H1 (cell line): ENCODE results near the gene ABL1.

ENCODE experiments used
- ASH2L ChIP-seq: fragments of 200-600, 300-600 bp; sonication (generic); IDR thresholded peaks from one replicate; pipeline ENCODE4 v1.7.1; 2017; ENCODE audit warnings: low read length
- BRCA1 ChIP-seq: IDR thresholded peaks from 2 replicates; pipeline ENCODE4 v1.6.1; 2012; ENCODE audit warnings: low read depth, low read length, improper control_type of control experiment
- CEBPB ChIP-seq: IDR thresholded peaks from 2 replicates; pipeline ENCODE4 v1.6.1; 2012; ENCODE audit warnings: low read depth, low read length
- EP300 ChIP-seq, 2 experiments: IDR thresholded peaks; 1 replicate in 1 of 2; 2 replicates in 1 of 2; pipeline ENCODE4 v1.6.1; 2011 to 2012; ENCODE audit warnings: low read depth in 2 of 2, low read length in 2 of 2, mild to moderate bottlenecking in 2 of 2, borderline replicate concordance in 1 of 2, inconsistent platforms in 1 of 2, moderate library complexity in 1 of 2
- EZH2 ChIP-seq: fragments of 200-600 bp; sonication (generic); IDR thresholded peaks from 2 replicates; pipeline ENCODE4 v1.7.1; 2012; ENCODE audit warnings: low read depth, mild to moderate bottlenecking, moderate library complexity, low read length, inconsistent platforms; ENCODE audit not compliant: severe bottlenecking
- TAF1 ChIP-seq: IDR thresholded peaks from 2 replicates; pipeline ENCODE4 v1.6.1; 2011; ENCODE audit warnings: mild to moderate bottlenecking, low read depth, low read length
- ZNF274 ChIP-seq: IDR thresholded peaks from 2 replicates; pipeline ENCODE4 v1.7.0; 2012; ENCODE audit warnings: low read length, borderline replicate concordance; ENCODE audit errors: extremely low read depth
- TF ChIP-seq, protein P1 (sequence below), 3 experiments: IDR thresholded peaks; 1 replicate in 2 of 3; 2 replicates in 1 of 3; pipeline versions ENCODE4 v1.5.1 to v1.6.1; 2011; ENCODE audit warnings: low read length in 3 of 3, mild to moderate bottlenecking in 3 of 3, inconsistent platforms in 2 of 3, low read depth in 1 of 3, moderate library complexity in 1 of 3; ENCODE audit not compliant: insufficient read depth in 1 of 3; ENCODE audit errors: control extremely low read depth in 1 of 3
- TF ChIP-seq, protein P2 (sequence below): IDR thresholded peaks from 2 replicates; pipeline ENCODE4 v1.6.1; 2012; ENCODE audit warnings: low read length, inconsistent platforms

DNA sequence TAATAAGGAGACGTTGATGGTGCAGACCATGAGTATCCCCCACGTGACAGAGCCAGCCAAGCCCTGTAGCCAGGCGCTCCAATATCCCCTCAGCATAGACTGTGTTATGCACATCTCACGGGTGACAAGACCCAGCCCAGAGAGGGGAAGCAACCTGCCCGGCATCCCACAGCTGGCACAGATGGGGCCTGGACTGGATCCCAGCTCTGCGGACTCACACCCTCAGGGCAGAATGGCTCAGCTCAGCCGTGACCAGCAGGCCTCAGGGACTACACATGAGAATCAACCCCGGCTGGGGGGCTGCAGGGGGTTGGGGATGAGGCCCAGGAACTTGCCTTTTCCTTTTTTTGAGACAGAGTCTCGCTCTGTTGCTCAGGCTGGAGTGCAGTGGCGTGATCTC lies 92.3 kb downstream of the ABL1 start:
- TF ChIP-seq, protein P1, sequence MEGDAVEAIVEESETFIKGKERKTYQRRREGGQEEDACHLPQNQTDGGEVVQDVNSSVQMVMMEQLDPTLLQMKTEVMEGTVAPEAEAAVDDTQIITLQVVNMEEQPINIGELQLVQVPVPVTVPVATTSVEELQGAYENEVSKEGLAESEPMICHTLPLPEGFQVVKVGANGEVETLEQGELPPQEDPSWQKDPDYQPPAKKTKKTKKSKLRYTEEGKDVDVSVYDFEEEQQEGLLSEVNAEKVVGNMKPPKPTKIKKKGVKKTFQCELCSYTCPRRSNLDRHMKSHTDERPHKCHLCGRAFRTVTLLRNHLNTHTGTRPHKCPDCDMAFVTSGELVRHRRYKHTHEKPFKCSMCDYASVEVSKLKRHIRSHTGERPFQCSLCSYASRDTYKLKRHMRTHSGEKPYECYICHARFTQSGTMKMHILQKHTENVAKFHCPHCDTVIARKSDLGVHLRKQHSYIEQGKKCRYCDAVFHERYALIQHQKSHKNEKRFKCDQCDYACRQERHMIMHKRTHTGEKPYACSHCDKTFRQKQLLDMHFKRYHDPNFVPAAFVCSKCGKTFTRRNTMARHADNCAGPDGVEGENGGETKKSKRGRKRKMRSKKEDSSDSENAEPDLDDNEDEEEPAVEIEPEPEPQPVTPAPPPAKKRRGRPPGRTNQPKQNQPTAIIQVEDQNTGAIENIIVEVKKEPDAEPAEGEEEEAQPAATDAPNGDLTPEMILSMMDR (IDR thresholded peaks at IDR 0.05; ENCODE audit: control extremely low read depth in 1 of 3, insufficient read depth in 1 of 3, low read depth in 1 of 3, low read length in 3 of 3) = no peak
- TF ChIP-seq, protein P2, sequence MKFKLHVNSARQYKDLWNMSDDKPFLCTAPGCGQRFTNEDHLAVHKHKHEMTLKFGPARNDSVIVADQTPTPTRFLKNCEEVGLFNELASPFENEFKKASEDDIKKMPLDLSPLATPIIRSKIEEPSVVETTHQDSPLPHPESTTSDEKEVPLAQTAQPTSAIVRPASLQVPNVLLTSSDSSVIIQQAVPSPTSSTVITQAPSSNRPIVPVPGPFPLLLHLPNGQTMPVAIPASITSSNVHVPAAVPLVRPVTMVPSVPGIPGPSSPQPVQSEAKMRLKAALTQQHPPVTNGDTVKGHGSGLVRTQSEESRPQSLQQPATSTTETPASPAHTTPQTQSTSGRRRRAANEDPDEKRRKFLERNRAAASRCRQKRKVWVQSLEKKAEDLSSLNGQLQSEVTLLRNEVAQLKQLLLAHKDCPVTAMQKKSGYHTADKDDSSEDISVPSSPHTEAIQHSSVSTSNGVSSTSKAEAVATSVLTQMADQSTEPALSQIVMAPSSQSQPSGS = no peak
- TF ChIP-seq ASH2L (no peak), EP300 (IDR thresholded peaks at IDR 0.05; ENCODE audit: borderline replicate concordance in 1 of 2, low read depth in 2 of 2, low read length in 2 of 2) (no peak), EZH2 (no peak), CEBPB (no peak), BRCA1 (no peak), ZNF274 (no peak), TAF1 (no peak)
